Stomach (tissue), 4 donors: ENCODE data around the gene HTR3A.

ENCODE experiments used
- CTCF ChIP-seq, 7 experiments: fragments of 450-650 bp in 4 of 7; fragments of 200-600 bp in 3 of 7; sonication (generic) in 3 of 7; IDR thresholded peaks; one replicate each; pipeline ENCODE4 v1.5.1; 2016 to 2019; ENCODE audit warnings: antibody characterized with exemption in 7 of 7, control low read depth in 2 of 7, mild to moderate bottlenecking in 1 of 7
- EP300 ChIP-seq: sonication (generic); formaldehyde crosslinking; IDR thresholded peaks from one replicate; pipeline ENCODE4 v1.6.1; 2017; ENCODE audit warnings: antibody characterized with exemption

- TF ChIP-seq CTCF (IDR thresholded peaks at IDR 0.05) = no peak
- TF ChIP-seq EP300 = no peak
Observed at GRCh38 chr11:114034956-114035355, 60.0 kb downstream of the HTR3A start.
